Neural cell (in vitro differentiated cells): ENCODE data around the gene RCN2. TPM values are rescaled to one million over a fixed set of nuclear protein-coding genes. Genes with fewer than 3 reads are reported as not detected.

Source experiments
- H2AFZ ChIP-seq: fragments of 200-600, 300-800 bp; sonication (generic), shearing (Covaris generic); 2 replicates; pipeline ENCODE4 v1.6.0; 2014; ENCODE audit warnings: low read depth, mild to moderate bottlenecking, antibody characterized with exemption, low read length, moderate library complexity
- H3F3A ChIP-seq: fragments of 200-600 bp; shearing (Covaris generic); 2 replicates; pipeline ENCODE4 v1.6.1; 2016; ENCODE audit warnings: mild to moderate bottlenecking, moderate library complexity, mixed read lengths, antibody characterized with exemption, low read length; ENCODE audit not compliant: insufficient read depth, poor library complexity, severe bottlenecking
- H3K27ac ChIP-seq: fragments of 200-600, 300-800 bp; sonication (generic), shearing (Covaris generic); 2 replicates; pipeline ENCODE4 v1.5.1; 2014; ENCODE audit warnings: mild to moderate bottlenecking, low read length, moderate library complexity
- H3K27me3 ChIP-seq: fragments of 300-800, 200-600 bp; sonication (generic), shearing (Covaris generic); 2 replicates; pipeline ENCODE4 v1.6.0; 2014; ENCODE audit warnings: mild to moderate bottlenecking, low read depth, low read length, moderate library complexity; ENCODE audit not compliant: insufficient read depth
- H3K36me3 ChIP-seq: fragments of 300-800, 200-600 bp; sonication (generic), shearing (Covaris generic); 2 replicates; pipeline ENCODE4 v1.5.1; 2014; ENCODE audit warnings: mild to moderate bottlenecking, antibody characterized with exemption, low read length, moderate library complexity; ENCODE audit not compliant: insufficient read depth
- H3K4me2 ChIP-seq: fragments of 300-800, 200-600 bp; sonication (generic), shearing (Covaris generic); 2 replicates; pipeline ENCODE4 v1.6.0; 2014; ENCODE audit warnings: mild to moderate bottlenecking, low read length
- H3K4me3 ChIP-seq: fragments of 300-800, 200-600 bp; sonication (generic), shearing (Covaris generic); 2 replicates; pipeline ENCODE4 v1.5.1; 2014; ENCODE audit warnings: mild to moderate bottlenecking, low read length, moderate library complexity
- H3K79me2 ChIP-seq: fragments of 200-600 bp; shearing (Covaris generic); replicated peaks from 2 replicates; pipeline ENCODE4 v1.6.0; 2014; ENCODE audit warnings: mild to moderate bottlenecking, low read length, moderate library complexity; ENCODE audit not compliant: insufficient read depth
- H3K9ac ChIP-seq: fragments of 300-800, 200-600 bp; sonication (generic), shearing (Covaris generic); 2 replicates; pipeline ENCODE4 v1.6.1; 2016; ENCODE audit warnings: mild to moderate bottlenecking, low read length, mixed read lengths
- H3K9me2 ChIP-seq: fragments of 200-600 bp; shearing (Covaris generic); 2 replicates; pipeline ENCODE4 v1.6.1; 2016; ENCODE audit warnings: mild to moderate bottlenecking, low read length, mixed read lengths; ENCODE audit not compliant: insufficient read depth
- H3K9me3 ChIP-seq: fragments of 200-600, 300-800 bp; sonication (generic), shearing (Covaris generic); 2 replicates; pipeline ENCODE4 v1.6.1; 2016; ENCODE audit warnings: mild to moderate bottlenecking, mixed run types, low read length, moderate library complexity, mixed read lengths
- H4K20me1 ChIP-seq: fragments of 200-600 bp; shearing (Covaris generic); 2 replicates; pipeline ENCODE4 v1.6.1; 2016; ENCODE audit warnings: mild to moderate bottlenecking, mixed run types; ENCODE audit not compliant: insufficient read depth
- CTCF ChIP-seq: fragments of 450-650 bp; IDR thresholded peaks from 2 replicates; pipeline ENCODE4 v1.5.1; 2014; ENCODE audit warnings: antibody characterized with exemption, mild to moderate bottlenecking, moderate library complexity; ENCODE audit not compliant: poor library complexity, severe bottlenecking
- EP300 ChIP-seq: fragments of 450-650 bp; conservative IDR thresholded peaks from 2 replicates; pipeline ENCODE4 v1.6.1; 2014; ENCODE audit warnings: antibody characterized with exemption, mild to moderate bottlenecking, moderate library complexity; ENCODE audit not compliant: poor library complexity, severe bottlenecking
- EZH2 ChIP-seq: fragments of 200-600, 300-800 bp; shearing (Covaris generic), sonication (generic); IDR thresholded peaks from 2 replicates; pipeline ENCODE4 v1.6.1; 2014; ENCODE audit warnings: antibody characterized with exemption, low read length, borderline replicate concordance, mild to moderate bottlenecking; ENCODE audit not compliant: insufficient read depth, poor library complexity, severe bottlenecking
- MXI1 ChIP-seq: fragments of 450-650 bp; conservative IDR thresholded peaks from 2 replicates; pipeline ENCODE4 v1.6.1; 2014; ENCODE audit warnings: antibody characterized with exemption, mild to moderate bottlenecking; ENCODE audit not compliant: poor library complexity, severe bottlenecking
- POLR2AphosphoS5 ChIP-seq: IDR thresholded peaks from 2 replicates; pipeline ENCODE4 v1.6.1; 2012
- RAD21 ChIP-seq: fragments of 450-650 bp; conservative IDR thresholded peaks from 2 replicates; pipeline ENCODE4 v1.6.1; 2014; ENCODE audit warnings: antibody characterized with exemption, mild to moderate bottlenecking, moderate library complexity
- REST ChIP-seq: IDR thresholded peaks from 2 replicates; pipeline ENCODE4 v1.6.1; 2012; ENCODE audit warnings: borderline replicate concordance
- SMC3 ChIP-seq: fragments of 450-650 bp; conservative IDR thresholded peaks from 2 replicates; pipeline ENCODE4 v1.6.1; 2014; ENCODE audit warnings: antibody characterized with exemption, mild to moderate bottlenecking, moderate library complexity; ENCODE audit not compliant: poor library complexity
- TAF1 ChIP-seq: IDR thresholded peaks from 2 replicates; pipeline ENCODE4 v1.6.1; 2012; ENCODE audit warnings: low read depth
- polyA plus RNA-seq: library from polyadenylated mRNA; depleted of rRNA; stranded (reverse); fragments of >200 nt; gene quantifications from 2 replicates; pipeline ENCODE4 v1.2.3, GENCODE V29; 2014

RCN2 gene
- polyA plus RNA-seq, 1 donor from 2014 or later = 400 TPM

GRCh38 chr15:76983590-76984375, 52.2 kb downstream of the RCN2 start:
- no peaks in the 10 kb centered on the region for H3K9me2 ChIP-seq
- no peaks in the 10 kb centered on the region for H4K20me1 ChIP-seq
- no peak for TF ChIP-seq MXI1
- no peak for TF ChIP-seq EP300
- no peak for TF ChIP-seq REST
- no peak for TF ChIP-seq TAF1
- no peak for TF ChIP-seq SMC3
- TF ChIP-seq EZH2 = no peak
- no peak for TF ChIP-seq POLR2AphosphoS5
- no peak for TF ChIP-seq RAD21
- TF ChIP-seq CTCF = no peak
- H3F3A ChIP-seq = no peaks in the 10 kb centered on the region
- no peaks in the 10 kb centered on the region for H3K79me2 ChIP-seq
- H3K4me3 ChIP-seq = no peak overlapping the region
- no peaks in the 10 kb centered on the region for H3K36me3 ChIP-seq
- no peak overlapping the region for H3K9ac ChIP-seq
- H2AFZ ChIP-seq = no peak overlapping the region
- H3K27ac ChIP-seq = no peak overlapping the region
- no peaks in the 10 kb centered on the region for H3K9me3 ChIP-seq
- no peaks in the 10 kb centered on the region for H3K27me3 ChIP-seq
- no peak overlapping the region for H3K4me2 ChIP-seq

GRCh38 chr15:76986743-76987142, 55.2 kb downstream of the RCN2 start:
- Histone ChIP-seq H3K4me3 (no peak overlapping the region), H2AFZ (no peak overlapping the region), H4K20me1 (no peaks in the 10 kb centered on the region), H3K9me3 (no peaks in the 10 kb centered on the region), H3F3A (no peaks in the 10 kb centered on the region), H3K36me3 (no peaks in the 10 kb centered on the region), H3K27me3 (no peaks in the 10 kb centered on the region), H3K4me2 (no peak overlapping the region), H3K27ac (no peak overlapping the region), H3K9me2 (no peaks in the 10 kb centered on the region), H3K9ac (no peak overlapping the region), H3K79me2 (no peaks in the 10 kb centered on the region)
- TF ChIP-seq CTCF (no peak), SMC3 (no peak), POLR2AphosphoS5 (no peak), TAF1 (no peak), MXI1 (no peak), EZH2 (no peak), REST (no peak), RAD21 (no peak)
